Liver (tissue), 9 donors: ENCODE measurements around the gene ACYP2. TPM values are rescaled to one million over a fixed set of nuclear protein-coding genes. Genes with fewer than 3 reads are reported as not detected.

Experiments used
- DNase-seq: peaks from one replicate; pipeline ENCODE4 v3.0.0-alpha.2; 2017; ENCODE audit warnings: low spot score
- H3K27ac ChIP-seq, 2 donors: one replicate each; pipeline ENCODE4 v1.7.0; 2013; ENCODE audit warnings: inconsistent platforms in 2 of 2, low read length in 2 of 2, control low read depth in 1 of 2, low read depth in 1 of 2, mild to moderate bottlenecking in 1 of 2
- H3K27me3 ChIP-seq, 4 donors: one replicate each; pipeline versions ENCODE4 v1.6.1 to v1.7.0; 2013; ENCODE audit warnings: low read length in 3 of 4, inconsistent platforms in 1 of 4, mild to moderate bottlenecking in 1 of 4, moderate library complexity in 1 of 4; ENCODE audit not compliant: control insufficient read depth in 4 of 4, insufficient read depth in 4 of 4
- H3K36me3 ChIP-seq, 4 donors: one replicate each; pipeline versions ENCODE4 v1.6.1 to v1.7.0; 2013; ENCODE audit warnings: low read length in 3 of 4, mild to moderate bottlenecking in 3 of 4, low read depth in 1 of 4, moderate library complexity in 1 of 4; ENCODE audit not compliant: control insufficient read depth in 4 of 4, insufficient read depth in 3 of 4
- H3K4me1 ChIP-seq, 4 donors: one replicate each; pipeline versions ENCODE4 v1.6.1 to v1.7.0; 2013; ENCODE audit warnings: low read length in 3 of 4, mild to moderate bottlenecking in 3 of 4, moderate library complexity in 1 of 4; ENCODE audit not compliant: control insufficient read depth in 4 of 4, insufficient read depth in 4 of 4
- H3K4me3 ChIP-seq, 3 donors: one replicate each; pipeline versions ENCODE4 v1.6.1 to v1.7.0; 2013; ENCODE audit warnings: low read length in 3 of 3, control low read depth in 1 of 3, low read depth in 1 of 3, mild to moderate bottlenecking in 1 of 3
- H3K9ac ChIP-seq, 2 donors: one replicate each; pipeline ENCODE4 v1.7.0; 2013; ENCODE audit warnings: low read length in 2 of 2, mild to moderate bottlenecking in 2 of 2, moderate library complexity in 2 of 2, control low read depth in 1 of 2, low read depth in 1 of 2
- H3K9me3 ChIP-seq, 4 donors: one replicate each; pipeline versions ENCODE4 v1.6.1 to v1.7.0; 2013; ENCODE audit warnings: low read length in 3 of 4; ENCODE audit not compliant: control insufficient read depth in 4 of 4
- EGR1 ChIP-seq, 2 donors: IDR thresholded peaks; 2 replicates each; pipeline ENCODE4 v1.6.1; 2016 to 2018; ENCODE audit warnings: antibody characterized with exemption in 2 of 2, low read depth in 2 of 2
- FOXA1 ChIP-seq: IDR thresholded peaks from 2 replicates; pipeline ENCODE4 v1.6.1; 2016; ENCODE audit warnings: antibody characterized with exemption
- FOXA2 ChIP-seq: IDR thresholded peaks from 2 replicates; pipeline ENCODE4 v1.6.1; 2016; ENCODE audit warnings: antibody characterized with exemption
- GABPA ChIP-seq, 2 donors: IDR thresholded peaks in 1 of 2; conservative IDR thresholded peaks in 1 of 2; 2 replicates each; pipeline ENCODE4 v1.6.1; 2016; ENCODE audit warnings: antibody characterized with exemption in 2 of 2, mild to moderate bottlenecking in 1 of 2, moderate library complexity in 1 of 2
- HNF4A ChIP-seq, 2 donors: conservative IDR thresholded peaks; 2 replicates each; pipeline ENCODE4 v1.6.1; 2016; ENCODE audit warnings: antibody characterized with exemption in 2 of 2, mild to moderate bottlenecking in 2 of 2
- HNF4G ChIP-seq: IDR thresholded peaks from 2 replicates; pipeline ENCODE4 v1.6.1; 2016; ENCODE audit warnings: antibody characterized with exemption
- NR2F2 ChIP-seq: IDR thresholded peaks from 2 replicates; pipeline ENCODE4 v1.6.1; 2016; ENCODE audit warnings: antibody characterized with exemption
- RAD21 ChIP-seq, 2 donors: IDR thresholded peaks; 2 replicates each; pipeline ENCODE4 v1.6.1; 2016; ENCODE audit warnings: antibody characterized with exemption in 2 of 2, mild to moderate bottlenecking in 2 of 2
- RXRA ChIP-seq, 2 donors: IDR thresholded peaks; 2 replicates each; pipeline ENCODE4 v1.6.1; 2017 to 2018; ENCODE audit warnings: antibody characterized with exemption in 2 of 2, mild to moderate bottlenecking in 1 of 2
- SP1 ChIP-seq: IDR thresholded peaks from 2 replicates; pipeline ENCODE4 v1.6.1; 2018; ENCODE audit warnings: antibody characterized with exemption, mild to moderate bottlenecking
- TAF1 ChIP-seq: conservative IDR thresholded peaks from 2 replicates; pipeline ENCODE4 v1.6.1; 2016; ENCODE audit warnings: antibody characterized with exemption, mild to moderate bottlenecking
- WGBS: extraction: QIAGEN DNeasy Blood & Tissue Kit; methylation state at CpG from one replicate; pipeline ENCODE4 v1.1.7; 2013; 5-methylcytosine and 5-hydroxymethylcytosine counted together
- polyA plus RNA-seq, 2 donors: library from polyadenylated mRNA; stranded (reverse) in 1 of 2; unstranded in 1 of 2; fragments of 200-250 nt in 1 of 2; fragments of >200 nt in 1 of 2; fragmentation: Nextera tagmentation in 1 of 2; extraction: Ambion mirVana in 1 of 2; gene quantifications; one replicate each; pipeline versions ENCODE4 v1.2.1 to v1.2.3, GENCODE V29; 2013 to 2015
- total RNA-seq, 2 donors: library from RNA; depleted of rRNA; stranded (reverse); fragments of >200 nt; gene quantifications; one replicate each; pipeline ENCODE4 v1.2.3, GENCODE V29; 2014
- TF ChIP-seq, protein P1 (sequence below): IDR thresholded peaks from 2 replicates; pipeline ENCODE4 v1.6.1; 2016; ENCODE audit warnings: antibody characterized with exemption
- TF ChIP-seq, protein P2 (sequence below): fragments of 150-350 bp; IDR thresholded peaks from 2 replicates; pipeline ENCODE4 v1.5.1; 2017; ENCODE audit warnings: improper control_type of control experiment, low read depth, low read length; ENCODE audit not compliant: missing input control
- TF ChIP-seq, protein P3 (sequence below): IDR thresholded peaks from 2 replicates; pipeline ENCODE4 v1.6.1; 2016; ENCODE audit warnings: antibody characterized with exemption, mild to moderate bottlenecking
- TF ChIP-seq, protein P4 (sequence below): IDR thresholded peaks from 2 replicates; pipeline ENCODE4 v1.6.1; 2016; ENCODE audit warnings: antibody characterized with exemption
- donor health status: healthy.
- donor health status: healthy.
- donor health status: healthy.
- donor health status: healthy.
- donor health status: healthy.

The ACYP2 gene
- total and polyA plus RNA-seq, 4 donors = 13.1 to 44.3 (median 15.4) TPM

DNA sequence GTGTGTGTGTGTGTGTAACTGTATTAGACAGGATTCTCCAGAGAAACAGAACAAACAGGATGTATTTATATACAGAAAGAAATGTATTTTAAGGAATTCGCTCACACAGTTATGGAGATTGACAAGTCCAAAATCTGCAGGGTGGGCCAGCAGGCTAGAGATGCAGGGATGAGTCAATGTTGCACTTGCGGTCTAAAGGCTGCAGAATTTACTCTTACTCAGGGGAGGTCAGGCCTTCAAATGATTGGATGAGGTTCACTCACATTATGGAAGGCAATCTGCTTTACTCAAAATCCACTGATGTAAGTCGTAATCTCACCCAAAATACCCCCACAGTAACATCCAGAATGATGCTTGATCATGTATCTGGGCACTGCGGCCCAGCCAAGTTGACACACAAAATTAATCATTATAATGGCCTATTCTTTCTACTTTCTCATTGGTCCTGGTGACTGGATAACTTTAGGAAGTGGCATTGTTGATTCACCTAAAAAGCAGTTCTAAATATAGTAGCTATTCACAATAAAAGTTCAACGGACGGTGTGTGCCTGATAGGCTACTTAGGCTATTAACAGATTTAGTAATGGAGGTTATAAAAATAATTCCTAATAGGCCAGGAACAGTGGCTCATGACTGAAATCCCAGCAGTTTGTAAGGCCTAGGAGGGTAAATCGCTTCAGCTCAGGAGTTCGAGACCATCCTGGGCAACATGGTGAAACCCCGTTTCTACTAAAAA lies 40.6 kb upstream of the ACYP2 start:
- Histone ChIP-seq H3K36me3 (no peaks in the 10 kb centered on the region), H3K4me3 (no peak overlapping the region), H3K9me3 (no peaks in the 10 kb centered on the region), H3K27me3 (no peaks in the 10 kb centered on the region), H3K9ac (no peak overlapping the region), H3K27ac (no peak overlapping the region), H3K4me1 (no peaks in the 10 kb centered on the region)
- WGBS = 90% methylated on average over 9 of the region's 9 CpGs
- TF ChIP-seq, protein P1, sequence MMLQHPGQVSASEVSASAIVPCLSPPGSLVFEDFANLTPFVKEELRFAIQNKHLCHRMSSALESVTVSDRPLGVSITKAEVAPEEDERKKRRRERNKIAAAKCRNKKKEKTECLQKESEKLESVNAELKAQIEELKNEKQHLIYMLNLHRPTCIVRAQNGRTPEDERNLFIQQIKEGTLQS = no peak
- TF ChIP-seq HNF4A (conservative IDR thresholded peaks at IDR 0.05) (no peak), RAD21 (IDR thresholded peaks at IDR 0.05) (no peak), TAF1 (no peak), HNF4G (no peak), FOXA2 (no peak), GABPA (IDR thresholded peaks at IDR 0.05 in 1 of 2, conservative IDR thresholded peaks at IDR 0.05 in 1 of 2) (no peak)
- TF ChIP-seq, protein P2, sequence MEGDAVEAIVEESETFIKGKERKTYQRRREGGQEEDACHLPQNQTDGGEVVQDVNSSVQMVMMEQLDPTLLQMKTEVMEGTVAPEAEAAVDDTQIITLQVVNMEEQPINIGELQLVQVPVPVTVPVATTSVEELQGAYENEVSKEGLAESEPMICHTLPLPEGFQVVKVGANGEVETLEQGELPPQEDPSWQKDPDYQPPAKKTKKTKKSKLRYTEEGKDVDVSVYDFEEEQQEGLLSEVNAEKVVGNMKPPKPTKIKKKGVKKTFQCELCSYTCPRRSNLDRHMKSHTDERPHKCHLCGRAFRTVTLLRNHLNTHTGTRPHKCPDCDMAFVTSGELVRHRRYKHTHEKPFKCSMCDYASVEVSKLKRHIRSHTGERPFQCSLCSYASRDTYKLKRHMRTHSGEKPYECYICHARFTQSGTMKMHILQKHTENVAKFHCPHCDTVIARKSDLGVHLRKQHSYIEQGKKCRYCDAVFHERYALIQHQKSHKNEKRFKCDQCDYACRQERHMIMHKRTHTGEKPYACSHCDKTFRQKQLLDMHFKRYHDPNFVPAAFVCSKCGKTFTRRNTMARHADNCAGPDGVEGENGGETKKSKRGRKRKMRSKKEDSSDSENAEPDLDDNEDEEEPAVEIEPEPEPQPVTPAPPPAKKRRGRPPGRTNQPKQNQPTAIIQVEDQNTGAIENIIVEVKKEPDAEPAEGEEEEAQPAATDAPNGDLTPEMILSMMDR = no peak
- DNase-seq = no peak

DNA sequence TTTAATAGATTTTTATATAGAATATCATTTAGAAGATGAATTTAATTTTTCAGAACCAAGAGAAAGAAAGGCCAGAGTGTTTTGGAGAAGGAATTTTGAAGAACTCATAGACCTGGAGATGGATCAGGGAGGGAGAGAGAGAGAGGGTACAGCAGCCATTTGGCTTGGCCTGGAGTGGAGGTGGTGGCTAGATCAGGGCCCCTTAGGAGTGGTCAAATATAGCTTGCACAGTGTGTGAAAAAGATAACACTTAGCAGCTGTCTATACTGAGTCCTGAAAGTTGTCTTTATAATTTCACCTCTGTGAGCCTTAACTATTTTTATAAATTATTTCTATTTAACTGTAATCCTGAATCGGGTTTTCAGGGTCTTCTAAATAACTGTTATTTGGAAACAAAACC lies 38.8 kb upstream of the ACYP2 start:
- TF ChIP-seq HNF4G (no peak), FOXA2 (no peak), TAF1 (no peak), NR2F2 (no peak), RXRA (IDR thresholded peaks at IDR 0.05) (no peak), SP1 (no peak), EGR1 (IDR thresholded peaks at IDR 0.05; ENCODE audit: low read depth in 2 of 2) (no peak), FOXA1 (no peak)
- TF ChIP-seq, protein P1 = no peak
- TF ChIP-seq, protein P3, sequence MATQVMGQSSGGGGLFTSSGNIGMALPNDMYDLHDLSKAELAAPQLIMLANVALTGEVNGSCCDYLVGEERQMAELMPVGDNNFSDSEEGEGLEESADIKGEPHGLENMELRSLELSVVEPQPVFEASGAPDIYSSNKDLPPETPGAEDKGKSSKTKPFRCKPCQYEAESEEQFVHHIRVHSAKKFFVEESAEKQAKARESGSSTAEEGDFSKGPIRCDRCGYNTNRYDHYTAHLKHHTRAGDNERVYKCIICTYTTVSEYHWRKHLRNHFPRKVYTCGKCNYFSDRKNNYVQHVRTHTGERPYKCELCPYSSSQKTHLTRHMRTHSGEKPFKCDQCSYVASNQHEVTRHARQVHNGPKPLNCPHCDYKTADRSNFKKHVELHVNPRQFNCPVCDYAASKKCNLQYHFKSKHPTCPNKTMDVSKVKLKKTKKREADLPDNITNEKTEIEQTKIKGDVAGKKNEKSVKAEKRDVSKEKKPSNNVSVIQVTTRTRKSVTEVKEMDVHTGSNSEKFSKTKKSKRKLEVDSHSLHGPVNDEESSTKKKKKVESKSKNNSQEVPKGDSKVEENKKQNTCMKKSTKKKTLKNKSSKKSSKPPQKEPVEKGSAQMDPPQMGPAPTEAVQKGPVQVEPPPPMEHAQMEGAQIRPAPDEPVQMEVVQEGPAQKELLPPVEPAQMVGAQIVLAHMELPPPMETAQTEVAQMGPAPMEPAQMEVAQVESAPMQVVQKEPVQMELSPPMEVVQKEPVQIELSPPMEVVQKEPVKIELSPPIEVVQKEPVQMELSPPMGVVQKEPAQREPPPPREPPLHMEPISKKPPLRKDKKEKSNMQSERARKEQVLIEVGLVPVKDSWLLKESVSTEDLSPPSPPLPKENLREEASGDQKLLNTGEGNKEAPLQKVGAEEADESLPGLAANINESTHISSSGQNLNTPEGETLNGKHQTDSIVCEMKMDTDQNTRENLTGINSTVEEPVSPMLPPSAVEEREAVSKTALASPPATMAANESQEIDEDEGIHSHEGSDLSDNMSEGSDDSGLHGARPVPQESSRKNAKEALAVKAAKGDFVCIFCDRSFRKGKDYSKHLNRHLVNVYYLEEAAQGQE = no peak
- TF ChIP-seq, protein P2 = no peak
- TF ChIP-seq, protein P4, sequence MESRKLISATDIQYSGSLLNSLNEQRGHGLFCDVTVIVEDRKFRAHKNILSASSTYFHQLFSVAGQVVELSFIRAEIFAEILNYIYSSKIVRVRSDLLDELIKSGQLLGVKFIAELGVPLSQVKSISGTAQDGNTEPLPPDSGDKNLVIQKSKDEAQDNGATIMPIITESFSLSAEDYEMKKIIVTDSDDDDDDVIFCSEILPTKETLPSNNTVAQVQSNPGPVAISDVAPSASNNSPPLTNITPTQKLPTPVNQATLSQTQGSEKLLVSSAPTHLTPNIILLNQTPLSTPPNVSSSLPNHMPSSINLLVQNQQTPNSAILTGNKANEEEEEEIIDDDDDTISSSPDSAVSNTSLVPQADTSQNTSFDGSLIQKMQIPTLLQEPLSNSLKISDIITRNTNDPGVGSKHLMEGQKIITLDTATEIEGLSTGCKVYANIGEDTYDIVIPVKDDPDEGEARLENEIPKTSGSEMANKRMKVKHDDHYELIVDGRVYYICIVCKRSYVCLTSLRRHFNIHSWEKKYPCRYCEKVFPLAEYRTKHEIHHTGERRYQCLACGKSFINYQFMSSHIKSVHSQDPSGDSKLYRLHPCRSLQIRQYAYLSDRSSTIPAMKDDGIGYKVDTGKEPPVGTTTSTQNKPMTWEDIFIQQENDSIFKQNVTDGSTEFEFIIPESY = no peak
- Histone ChIP-seq H3K4me1 (no peaks in the 10 kb centered on the region), H3K27ac (no peak overlapping the region), H3K9ac (no peak overlapping the region), H3K9me3 (no peaks in the 10 kb centered on the region), H3K4me3 (no peak overlapping the region), H3K36me3 (no peaks in the 10 kb centered on the region), H3K27me3 (no peaks in the 10 kb centered on the region)
- DNase-seq = peak; percentile 55
- WGBS = 93% methylated on average over 1 of the region's 1 CpG
